ENCODE results near the gene C9orf78. TPM values are rescaled to one million over a fixed set of nuclear protein-coding genes. Genes with fewer than 3 reads are reported as not detected.
A peak's percentile ranks its signal among the peaks of the same experiment; 100 is the strongest.
"Not testable (repeated sequence)": the region's sequence is repeated elsewhere in the genome, so short reads cannot be mapped to it uniquely, and the experiment has no call there.

The C9orf78 gene
- total RNA-seq, 2 experiments from 2014 or later = 89.7 to 91.7 TPM

DNA sequence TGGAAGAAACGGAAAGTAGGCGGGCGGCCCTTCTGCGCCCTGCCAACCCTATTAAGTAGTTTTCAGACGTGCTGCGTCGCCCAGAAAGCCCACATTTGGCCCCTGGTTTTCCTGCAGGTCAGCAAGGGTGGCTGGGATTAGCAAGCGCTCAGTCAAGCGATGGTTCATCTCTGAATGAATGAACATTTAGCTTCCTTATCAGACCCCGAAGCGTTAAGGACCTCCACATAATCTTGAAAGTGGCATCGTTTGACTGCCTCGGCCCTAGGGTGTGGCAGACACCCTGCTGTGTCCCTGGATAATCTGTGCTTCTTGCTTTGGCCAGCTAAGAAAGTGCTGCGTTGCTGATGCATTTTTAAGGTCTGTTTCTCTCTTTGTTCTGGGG lies 31.4 kb downstream of the C9orf78 start:
- Mint-ChIP-seq H3K4me1 (ENCODE audit: low read depth) (peaks cover 35% of the 10 kb centered on the region), H3K9me3 (ENCODE audit: insufficient read depth) (no peaks in the 10 kb centered on the region), H3K36me3 (ENCODE audit: low read depth) (peaks cover 31% of the 10 kb centered on the region), H3K27ac (peak overlapping the region; percentile 84), H3K27me3 (ENCODE audit: low read depth) (no peaks in the 10 kb centered on the region), H3K4me3 (peak overlapping the region; percentile 87)
- ATAC-seq = peak; percentile 2
- DNase-seq = no peak
- CTCF ChIA-PET = interaction anchor here (0.7 to 1.4 kb wide), 4 partner anchors 13 to 665 kb away, joined by 3 to 4 read pairs (median 3); no protein-coding TSS in a partner anchor
- POLR2A ChIA-PET = interaction anchor here (0.6 to 1.1 kb wide), 3 partner anchors 35 to 177 kb away, joined by 3 read pairs; no protein-coding TSS in a partner anchor

GRCh38 chr9:129802833-129803675 lies 32.0 kb downstream of the C9orf78 start, which contains the start of gene TOR1B:
Gene TOR1B, plus strand, starts transcription at chr9:129803184. Its CDS starts 29 bp downstream, at chr9:129803213.
- peak within 1 kb of the TSS; percentile 87 for H3K4me3 Mint-ChIP-seq
- peak within 1 kb of the TSS; percentile 92 for H3K27ac Mint-ChIP-seq
- ChIA-PET POLR2A (interaction anchor here (0.6 to 1.1 kb wide), 4 partner anchors 17 to 176 kb away, joined by 3 read pairs; no protein-coding TSS in a partner anchor), CTCF (interaction anchor here (0.7 to 1.4 kb wide), 4 partner anchors 13 to 664 kb away, joined by 3 to 4 read pairs (median 3); no protein-coding TSS in a partner anchor)
- ATAC-seq (peak; percentile 94), DNase-seq (peak; percentile 97)
- H3K27me3 Mint-ChIP-seq (ENCODE audit: low read depth) = no peaks in the 10 kb centered on the region
- peaks cover 29% of the 10 kb centered on the region for H3K36me3 Mint-ChIP-seq (ENCODE audit: low read depth)
- peaks cover 35% of the 10 kb centered on the region for H3K4me1 Mint-ChIP-seq (ENCODE audit: low read depth)
- no peaks in the 10 kb centered on the region for H3K9me3 Mint-ChIP-seq (ENCODE audit: insufficient read depth)

DNA sequence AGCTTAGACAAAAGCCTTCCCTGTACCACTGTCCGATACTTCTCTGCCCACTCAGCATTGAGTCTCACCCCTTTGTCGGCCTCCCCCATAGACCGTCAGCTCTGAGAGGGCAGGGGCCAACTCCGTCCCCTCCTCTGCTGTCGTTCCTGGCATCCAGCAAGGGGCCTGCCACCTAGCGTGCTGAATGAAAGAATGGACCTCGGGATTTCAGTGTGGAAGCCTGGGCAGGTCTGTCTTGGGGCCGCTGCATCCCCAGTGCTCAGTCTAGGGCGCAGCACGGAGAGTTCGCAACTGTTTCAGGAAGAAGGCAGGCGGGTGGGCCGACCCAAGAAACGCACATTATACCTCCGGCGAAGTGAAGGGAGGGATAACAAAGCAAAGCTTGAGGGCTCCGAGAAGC lies 33.6 kb downstream of the C9orf78 start:
- DNase-seq = no peak
- H3K4me1 Mint-ChIP-seq (ENCODE audit: low read depth) = peaks cover 32% of the 10 kb centered on the region
- H3K9me3 Mint-ChIP-seq (ENCODE audit: insufficient read depth) = no peaks in the 10 kb centered on the region
- ChIA-PET CTCF (interaction anchor here (1.0 to 1.1 kb wide), 2 partner anchors 18 to 63 kb away, joined by 3 to 4 read pairs; no protein-coding TSS in a partner anchor), POLR2A (no interaction called here)
- no peaks in the 10 kb centered on the region for H3K27me3 Mint-ChIP-seq (ENCODE audit: low read depth)
- H3K4me3 Mint-ChIP-seq = peak overlapping the region; percentile 54
- ATAC-seq = no peak
- H3K27ac Mint-ChIP-seq = peak overlapping the region; percentile 5
- peaks cover 19% of the 10 kb centered on the region for H3K36me3 Mint-ChIP-seq (ENCODE audit: low read depth)

- CTCF ChIA-PET = interaction anchor here (1.2 to 1.7 kb wide), 2 partner anchors 9 to 14 kb away, joined by 3 to 10 read pairs; no protein-coding TSS in a partner anchor
- Mint-ChIP-seq H3K36me3 (ENCODE audit: low read depth) (peaks cover 2% of the 10 kb centered on the region), H3K4me1 (ENCODE audit: low read depth) (peaks cover 12% of the 10 kb centered on the region), H3K27me3 (ENCODE audit: low read depth) (peaks cover 5% of the 10 kb centered on the region), H3K27ac (no peak overlapping the region), H3K9me3 (ENCODE audit: insufficient read depth) (no peaks in the 10 kb centered on the region), H3K4me3 (no peak overlapping the region)
- ATAC-seq (no peak), DNase-seq (no peak)
- POLR2A ChIA-PET = no interaction called here
Measured at GRCh38 chr9:129798973-129799372, 36.1 kb downstream of the C9orf78 start.

- H3K9me3 Mint-ChIP-seq (ENCODE audit: insufficient read depth); CTCF ChIA-PET; H3K27me3 Mint-ChIP-seq (ENCODE audit: low read depth); ATAC-seq; H3K36me3 Mint-ChIP-seq (ENCODE audit: low read depth); H3K4me3 Mint-ChIP-seq; DNase-seq; H3K4me1 Mint-ChIP-seq (ENCODE audit: low read depth); H3K27ac Mint-ChIP-seq: not testable (repeated sequence)
- POLR2A ChIA-PET = interaction anchor here (0.8 kb wide), 1 partner anchor 10 kb away, joined by 3 read pairs; no protein-coding TSS in a partner anchor
Measured at GRCh38 chr9:129796029-129796428, 39.0 kb downstream of the C9orf78 start.

GRCh38 chr9:129794549-129794948 lies 40.5 kb downstream of the C9orf78 start:
- no peak overlapping the region for H3K4me3 Mint-ChIP-seq
- H3K4me1 Mint-ChIP-seq (ENCODE audit: low read depth) = peaks cover 10% of the 10 kb centered on the region
- POLR2A ChIA-PET = no interaction called here
- H3K27me3 Mint-ChIP-seq (ENCODE audit: low read depth) = peaks cover 5% of the 10 kb centered on the region
- no peak overlapping the region for H3K27ac Mint-ChIP-seq
- ATAC-seq = no peak
- H3K9me3 Mint-ChIP-seq (ENCODE audit: insufficient read depth) = no peaks in the 10 kb centered on the region
- DNase-seq = no peak
- CTCF ChIA-PET = interaction anchor here (1.5 kb wide), 1 partner anchor 68 kb away, joined by 6 read pairs; no protein-coding TSS in a partner anchor
- no peaks in the 10 kb centered on the region for H3K36me3 Mint-ChIP-seq (ENCODE audit: low read depth)

GRCh38 chr9:129786481-129786880 lies 48.6 kb downstream of the C9orf78 start:
- CTCF ChIA-PET = interaction anchor here (1.1 to 8.6 kb wide), 5 partner anchors 23 to 648 kb away, joined by 3 to 111 read pairs (median 4); no protein-coding TSS in a partner anchor
- Mint-ChIP-seq H3K27me3 (ENCODE audit: low read depth) (peaks cover 7% of the 10 kb centered on the region), H3K9me3 (ENCODE audit: insufficient read depth) (no peaks in the 10 kb centered on the region), H3K4me1 (ENCODE audit: low read depth) (peaks cover 14% of the 10 kb centered on the region), H3K4me3 (no peak overlapping the region), H3K36me3 (ENCODE audit: low read depth) (no peaks in the 10 kb centered on the region), H3K27ac (no peak overlapping the region)
- POLR2A ChIA-PET = interaction anchor here (0.7 kb wide), 1 partner anchor 327 kb away, joined by 3 read pairs; no protein-coding TSS in a partner anchor
- ATAC-seq = no peak
- DNase-seq = no peak

DNA sequence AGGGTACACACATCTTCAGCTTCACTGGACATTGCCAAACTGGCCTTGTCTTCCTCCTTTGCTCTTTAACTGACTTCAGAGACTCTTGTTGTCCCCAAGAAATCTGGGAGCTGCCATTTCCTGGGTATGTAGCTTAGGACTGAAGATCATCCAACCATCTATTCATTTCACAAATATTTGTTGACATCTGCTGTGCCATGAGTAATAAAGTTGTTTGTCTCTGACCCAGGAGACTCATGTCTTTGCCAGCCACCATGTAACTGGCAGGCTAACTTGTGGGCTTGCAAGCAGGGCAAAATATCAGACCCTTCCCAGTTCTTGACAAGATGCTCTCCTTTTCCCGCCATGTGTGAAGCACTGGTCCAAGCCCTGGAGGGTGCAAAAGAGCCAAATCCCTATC lies 49.2 kb downstream of the C9orf78 start:
- no peak for ATAC-seq
- Mint-ChIP-seq H3K27me3 (ENCODE audit: low read depth) (peaks cover 10% of the 10 kb centered on the region), H3K4me3 (no peak overlapping the region), H3K4me1 (ENCODE audit: low read depth) (peaks cover 14% of the 10 kb centered on the region), H3K27ac (no peak overlapping the region), H3K9me3 (ENCODE audit: insufficient read depth) (no peaks in the 10 kb centered on the region), H3K36me3 (ENCODE audit: low read depth) (no peaks in the 10 kb centered on the region)
- no peak for DNase-seq
- POLR2A ChIA-PET = interaction anchor here (0.7 to 0.8 kb wide), 2 partner anchors 10 to 326 kb away, joined by 3 read pairs; no protein-coding TSS in a partner anchor
- CTCF ChIA-PET = interaction anchor here (0.8 to 8.6 kb wide), 7 partner anchors 14 to 647 kb away, joined by 3 to 111 read pairs (median 4); no protein-coding TSS in a partner anchor

- not testable (repeated sequence) for H3K4me3 Mint-ChIP-seq; H3K27ac Mint-ChIP-seq; H3K9me3 Mint-ChIP-seq (ENCODE audit: insufficient read depth)
Measured at GRCh38 chr9:129784970-129785369, 50.1 kb downstream of the C9orf78 start.

GRCh38 chr9:129783516-129784361 lies 51.3 kb downstream of the C9orf78 start:
- DNase-seq (peak; percentile 83), ATAC-seq (peak; percentile 94)
- H3K4me1 Mint-ChIP-seq (ENCODE audit: low read depth) = peaks cover 4% of the 10 kb centered on the region
- CTCF ChIA-PET = interaction anchor here (0.9 to 8.6 kb wide), 17 partner anchors 10 to 652 kb away, joined by 3 to 111 read pairs (median 4); no protein-coding TSS in a partner anchor
- peaks cover 19% of the 10 kb centered on the region for H3K27me3 Mint-ChIP-seq (ENCODE audit: low read depth)
- H3K4me3 Mint-ChIP-seq = no peak overlapping the region
- POLR2A ChIA-PET = no interaction called here
- no peaks in the 10 kb centered on the region for H3K9me3 Mint-ChIP-seq (ENCODE audit: insufficient read depth)
- H3K27ac Mint-ChIP-seq = no peak overlapping the region
- no peaks in the 10 kb centered on the region for H3K36me3 Mint-ChIP-seq (ENCODE audit: low read depth)

More at GRCh38 chr9:129784970-129785369, 50.1 kb downstream of the C9orf78 start:
- CTCF ChIA-PET = interaction anchor here (0.8 to 8.6 kb wide), 11 partner anchors 14 to 653 kb away, joined by 3 to 111 read pairs (median 4); no protein-coding TSS in a partner anchor
- H3K4me1 Mint-ChIP-seq (ENCODE audit: low read depth); POLR2A ChIA-PET; ATAC-seq; DNase-seq; H3K36me3 Mint-ChIP-seq (ENCODE audit: low read depth): not testable (repeated sequence)
- H3K27me3 Mint-ChIP-seq (ENCODE audit: low read depth) = peaks cover 13% of the 10 kb centered on the region

DNA sequence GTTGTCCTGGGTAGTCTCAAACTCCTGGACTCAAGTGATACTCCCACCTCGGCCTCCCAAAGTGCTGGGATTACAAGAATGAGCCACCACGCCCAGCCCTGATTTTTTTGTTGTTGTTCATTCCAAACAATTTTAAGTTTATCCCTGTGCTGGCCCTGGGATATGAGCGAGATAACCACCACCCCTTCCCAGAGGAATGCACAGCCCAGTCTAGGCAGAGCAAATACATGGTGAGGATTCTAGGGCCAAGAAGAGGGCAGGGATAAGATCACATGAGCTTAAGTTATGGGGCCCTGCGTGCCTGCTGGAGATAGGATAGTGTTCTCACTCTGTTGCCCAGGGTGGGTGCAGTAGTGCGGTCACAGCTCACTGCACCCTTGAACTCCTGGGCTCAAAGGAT lies 53.1 kb downstream of the C9orf78 start:
- ChIA-PET CTCF (interaction anchor here (1.0 to 8.6 kb wide), 4 partner anchors 22 to 159 kb away, joined by 3 to 111 read pairs (median 24); no protein-coding TSS in a partner anchor), POLR2A (interaction anchor here (0.9 kb wide), 1 partner anchor 44 kb away, joined by 3 read pairs; no protein-coding TSS in a partner anchor)
- peaks cover 14% of the 10 kb centered on the region for H3K27me3 Mint-ChIP-seq (ENCODE audit: low read depth)
- no peak for ATAC-seq
- DNase-seq = no peak
- peaks cover 14% of the 10 kb centered on the region for H3K4me1 Mint-ChIP-seq (ENCODE audit: low read depth)
- no peak overlapping the region for H3K4me3 Mint-ChIP-seq
- H3K36me3 Mint-ChIP-seq (ENCODE audit: low read depth) = no peaks in the 10 kb centered on the region
- H3K9me3 Mint-ChIP-seq (ENCODE audit: insufficient read depth) = no peaks in the 10 kb centered on the region
- no peak overlapping the region for H3K27ac Mint-ChIP-seq
